IPS-15b (cell line): ENCODE data around the gene SLC4A9.

ENCODE experiments used
- H3K27me3 ChIP-seq: one replicate; pipeline ENCODE4 v1.6.1; 2013; ENCODE audit warnings: low read length; ENCODE audit not compliant: control insufficient read depth, insufficient read depth
- H3K36me3 ChIP-seq: one replicate; pipeline ENCODE4 v1.6.1; 2013; ENCODE audit warnings: low read length; ENCODE audit not compliant: control insufficient read depth, insufficient read depth
- H3K4me1 ChIP-seq: one replicate; pipeline ENCODE4 v1.6.1; 2013; ENCODE audit warnings: mild to moderate bottlenecking, low read length; ENCODE audit not compliant: control insufficient read depth, insufficient read depth
- H3K4me3 ChIP-seq: one replicate; pipeline ENCODE4 v1.5.1; 2013; ENCODE audit warnings: low read depth, low read length
- H3K9ac ChIP-seq: one replicate; pipeline ENCODE4 v1.6.1; 2013; ENCODE audit warnings: low read depth, mild to moderate bottlenecking, low read length
- H3K9me3 ChIP-seq: one replicate; pipeline ENCODE4 v1.6.1; 2013; ENCODE audit warnings: mild to moderate bottlenecking, low read length; ENCODE audit not compliant: control insufficient read depth, insufficient read depth

Gene SLC4A9, protein sequence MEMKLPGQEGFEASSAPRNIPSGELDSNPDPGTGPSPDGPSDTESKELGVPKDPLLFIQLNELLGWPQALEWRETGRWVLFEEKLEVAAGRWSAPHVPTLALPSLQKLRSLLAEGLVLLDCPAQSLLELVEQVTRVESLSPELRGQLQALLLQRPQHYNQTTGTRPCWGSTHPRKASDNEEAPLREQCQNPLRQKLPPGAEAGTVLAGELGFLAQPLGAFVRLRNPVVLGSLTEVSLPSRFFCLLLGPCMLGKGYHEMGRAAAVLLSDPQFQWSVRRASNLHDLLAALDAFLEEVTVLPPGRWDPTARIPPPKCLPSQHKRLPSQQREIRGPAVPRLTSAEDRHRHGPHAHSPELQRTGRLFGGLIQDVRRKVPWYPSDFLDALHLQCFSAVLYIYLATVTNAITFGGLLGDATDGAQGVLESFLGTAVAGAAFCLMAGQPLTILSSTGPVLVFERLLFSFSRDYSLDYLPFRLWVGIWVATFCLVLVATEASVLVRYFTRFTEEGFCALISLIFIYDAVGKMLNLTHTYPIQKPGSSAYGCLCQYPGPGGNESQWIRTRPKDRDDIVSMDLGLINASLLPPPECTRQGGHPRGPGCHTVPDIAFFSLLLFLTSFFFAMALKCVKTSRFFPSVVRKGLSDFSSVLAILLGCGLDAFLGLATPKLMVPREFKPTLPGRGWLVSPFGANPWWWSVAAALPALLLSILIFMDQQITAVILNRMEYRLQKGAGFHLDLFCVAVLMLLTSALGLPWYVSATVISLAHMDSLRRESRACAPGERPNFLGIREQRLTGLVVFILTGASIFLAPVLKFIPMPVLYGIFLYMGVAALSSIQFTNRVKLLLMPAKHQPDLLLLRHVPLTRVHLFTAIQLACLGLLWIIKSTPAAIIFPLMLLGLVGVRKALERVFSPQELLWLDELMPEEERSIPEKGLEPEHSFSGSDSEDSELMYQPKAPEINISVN

DNA sequence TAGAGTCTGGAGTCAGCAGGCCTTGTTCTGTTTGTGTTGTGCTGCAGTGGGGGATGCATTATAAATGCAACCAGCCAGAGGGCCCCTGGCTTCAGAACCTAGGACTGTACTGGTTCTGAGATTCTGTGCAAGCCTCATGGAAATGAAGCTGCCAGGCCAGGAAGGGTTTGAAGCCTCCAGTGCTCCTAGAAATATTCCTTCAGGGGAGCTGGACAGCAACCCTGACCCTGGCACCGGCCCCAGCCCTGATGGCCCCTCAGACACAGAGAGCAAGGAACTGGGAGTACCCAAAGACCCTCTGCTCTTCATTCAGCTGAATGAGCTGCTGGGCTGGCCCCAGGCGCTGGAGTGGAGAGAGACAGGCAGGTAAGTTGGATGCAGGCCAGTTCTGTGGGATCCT, at the start of gene SLC4A9:
Gene SLC4A9, plus strand, starts transcription at position 94 of the 400 bp plus-strand sequence. Its CDS starts 43 bp downstream, at position 137.
- Histone ChIP-seq H3K9me3 (no peaks in the 10 kb centered on the region), H3K36me3 (no peaks in the 10 kb centered on the region), H3K9ac (no peak within 1 kb of the TSS), H3K4me3 (no peak within 1 kb of the TSS), H3K27me3 (peaks cover 11% of the 10 kb centered on the region), H3K4me1 (peaks cover 3% of the 10 kb centered on the region)

- Histone ChIP-seq H3K4me1 (no peaks in the 10 kb centered on the region), H3K4me3 (no peak overlapping the region), H3K9ac (no peak overlapping the region), H3K27me3 (no peaks in the 10 kb centered on the region), H3K9me3 (no peaks in the 10 kb centered on the region), H3K36me3 (no peaks in the 10 kb centered on the region)
Measured at GRCh38 chr5:140310434-140310833, 49.6 kb upstream of the SLC4A9 start.

DNA sequence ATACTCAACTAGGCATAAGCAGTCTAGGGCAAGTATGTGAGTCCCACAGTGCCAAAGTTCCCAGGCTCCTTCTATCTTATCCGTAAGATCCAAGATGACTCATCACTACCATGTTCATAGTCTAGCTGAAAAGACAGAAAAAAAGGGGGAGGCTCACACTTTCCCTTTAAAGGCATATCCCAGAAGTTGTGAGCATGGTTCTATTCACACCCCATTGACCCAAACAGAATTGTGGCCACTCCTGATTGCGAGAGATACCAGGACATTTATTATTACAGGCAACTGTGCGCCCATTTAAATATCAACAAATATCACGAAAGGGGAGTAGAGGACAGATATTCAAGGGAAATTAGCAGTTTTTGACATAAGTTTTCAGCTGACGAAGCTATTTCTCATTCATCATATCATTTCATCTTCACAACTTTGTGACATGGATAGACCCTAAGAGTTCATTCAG, 49.0 kb upstream of the SLC4A9 start:
- no peaks in the 10 kb centered on the region for H3K4me1 ChIP-seq
- H3K9ac ChIP-seq, result no peak overlapping the region
- H3K9me3 ChIP-seq, result no peaks in the 10 kb centered on the region
- no peaks in the 10 kb centered on the region for H3K36me3 ChIP-seq
- H3K27me3 ChIP-seq, result no peaks in the 10 kb centered on the region
- H3K4me3 ChIP-seq, result no peak overlapping the region

GRCh38 chr5:140312067-140312790, 47.8 kb upstream of the SLC4A9 start:
- H3K36me3 ChIP-seq, result no peaks in the 10 kb centered on the region
- H3K9ac ChIP-seq, result no peak overlapping the region
- no peaks in the 10 kb centered on the region for H3K4me1 ChIP-seq
- H3K9me3 ChIP-seq, result no peaks in the 10 kb centered on the region
- H3K4me3 ChIP-seq, result no peak overlapping the region
- no peaks in the 10 kb centered on the region for H3K27me3 ChIP-seq

DNA sequence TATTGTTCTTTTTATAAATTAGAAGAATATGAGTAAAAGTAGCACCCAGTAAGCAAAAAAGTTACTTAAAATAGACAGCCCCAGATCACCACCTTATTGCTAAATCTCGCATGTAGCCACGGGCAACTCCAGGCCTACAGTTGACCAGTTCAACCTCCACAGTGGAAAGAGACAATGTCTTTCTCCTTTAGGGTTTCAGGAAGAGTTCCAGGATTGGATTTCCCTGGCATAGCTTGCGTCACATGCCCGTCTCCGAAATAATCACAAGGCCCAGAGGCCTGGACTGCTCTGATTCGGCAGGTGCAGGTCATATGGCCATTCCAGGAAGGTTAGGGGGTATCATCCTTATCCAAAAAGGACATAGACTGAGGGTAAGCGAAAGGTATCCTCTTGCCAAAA, 47.2 kb upstream of the SLC4A9 start:
- Histone ChIP-seq H3K4me3 (no peak overlapping the region), H3K27me3 (no peaks in the 10 kb centered on the region), H3K9ac (no peak overlapping the region), H3K9me3 (no peaks in the 10 kb centered on the region), H3K36me3 (no peaks in the 10 kb centered on the region), H3K4me1 (no peaks in the 10 kb centered on the region)

- Histone ChIP-seq H3K4me1 (no peaks in the 10 kb centered on the region), H3K9me3 (no peaks in the 10 kb centered on the region), H3K36me3 (no peaks in the 10 kb centered on the region), H3K27me3 (no peaks in the 10 kb centered on the region), H3K9ac (no peak overlapping the region), H3K4me3 (no peak overlapping the region)
Measured at GRCh38 chr5:140317859-140318258, 42.1 kb upstream of the SLC4A9 start.

DNA sequence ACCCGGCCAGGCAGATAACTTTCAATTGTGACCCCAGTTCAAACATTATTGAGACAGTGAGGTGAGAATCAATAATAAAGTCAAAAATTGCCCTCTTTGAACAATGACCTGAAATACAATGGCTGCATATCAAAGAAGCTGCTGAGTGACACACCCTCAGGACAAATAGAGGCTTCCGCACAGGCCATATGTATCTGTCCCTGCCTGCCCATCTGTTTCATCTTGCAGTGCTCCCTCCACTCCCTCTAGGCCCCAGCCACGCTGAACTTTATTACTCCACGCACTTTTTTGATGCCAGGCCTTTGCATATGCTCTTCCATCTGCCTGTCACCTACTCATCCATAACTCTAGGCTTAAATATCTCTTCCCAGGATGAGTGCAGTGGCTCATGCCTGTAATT, 41.2 kb upstream of the SLC4A9 start:
- Histone ChIP-seq H3K4me1 (no peaks in the 10 kb centered on the region), H3K36me3 (no peaks in the 10 kb centered on the region), H3K4me3 (no peak overlapping the region), H3K27me3 (no peaks in the 10 kb centered on the region), H3K9ac (no peak overlapping the region), H3K9me3 (no peaks in the 10 kb centered on the region)

GRCh38 chr5:140319833-140320232, 40.2 kb upstream of the SLC4A9 start:
- Histone ChIP-seq H3K36me3 (no peaks in the 10 kb centered on the region), H3K4me1 (no peaks in the 10 kb centered on the region), H3K27me3 (no peaks in the 10 kb centered on the region), H3K9ac (no peak overlapping the region), H3K4me3 (no peak overlapping the region), H3K9me3 (no peaks in the 10 kb centered on the region)

- H3K36me3 ChIP-seq, result no peaks in the 10 kb centered on the region
- no peak overlapping the region for H3K9ac ChIP-seq
- H3K9me3 ChIP-seq, result no peaks in the 10 kb centered on the region
- no peaks in the 10 kb centered on the region for H3K4me1 ChIP-seq
- H3K4me3 ChIP-seq, result no peak overlapping the region
- no peaks in the 10 kb centered on the region for H3K27me3 ChIP-seq
Measured at GRCh38 chr5:140321796-140322195, 38.2 kb upstream of the SLC4A9 start.

DNA sequence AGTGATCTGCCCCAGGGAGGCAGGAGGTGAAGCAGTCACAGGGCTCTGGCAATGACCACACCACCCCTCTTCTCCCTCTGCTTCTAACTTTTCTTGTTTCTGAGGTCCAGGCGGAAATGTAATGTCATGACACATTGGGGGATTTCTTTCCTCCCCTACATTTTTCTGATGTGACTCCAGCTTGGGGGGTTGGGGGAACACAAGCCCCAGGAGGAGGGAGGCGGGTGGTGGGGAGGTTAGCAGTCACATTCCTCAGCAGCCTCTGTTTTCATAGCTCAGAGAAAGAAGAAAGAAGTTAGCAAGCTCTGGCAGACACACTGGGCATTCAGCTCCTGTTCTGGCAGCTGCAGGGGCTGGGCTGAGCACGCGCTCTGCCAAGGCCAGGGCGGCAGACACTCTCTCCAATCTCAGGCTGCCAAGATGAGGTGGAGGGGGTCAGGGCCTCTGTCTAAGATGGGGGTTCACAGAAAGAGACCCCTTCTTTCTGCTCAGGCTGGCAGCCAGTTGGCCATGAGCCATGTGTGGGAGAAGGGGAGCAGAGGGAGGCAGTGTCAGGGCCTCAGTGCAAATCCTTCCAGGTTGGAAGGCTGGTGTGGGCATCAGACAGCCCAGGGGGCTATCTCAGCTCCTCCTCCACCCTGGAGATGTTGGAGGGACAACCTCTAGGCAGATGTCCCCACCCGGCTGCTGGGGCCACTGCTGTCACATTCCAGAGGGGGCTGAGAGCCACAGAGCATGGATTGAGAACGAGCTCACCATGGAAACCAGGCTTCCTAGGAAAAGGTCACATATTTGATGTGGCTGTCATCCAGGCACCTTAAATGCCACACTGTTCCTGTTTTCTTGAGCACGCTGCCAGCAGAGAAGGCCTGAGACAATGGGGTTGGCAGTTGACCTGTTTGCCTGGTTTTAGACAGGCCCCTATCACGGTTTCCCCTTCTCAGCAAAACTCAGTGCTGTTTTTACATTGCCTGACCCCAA, 37.0 kb upstream of the SLC4A9 start:
- H3K9me3 ChIP-seq, result no peaks in the 10 kb centered on the region
- no peak overlapping the region for H3K4me3 ChIP-seq
- H3K4me1 ChIP-seq, result peaks cover 4% of the 10 kb centered on the region
- H3K9ac ChIP-seq, result no peak overlapping the region
- no peaks in the 10 kb centered on the region for H3K36me3 ChIP-seq
- H3K27me3 ChIP-seq, result no peaks in the 10 kb centered on the region
